Measurements from ENCODE around the gene HRCT1. TPM values are rescaled to one million over a fixed set of nuclear protein-coding genes. Genes with fewer than 3 reads are reported as not detected.

HRCT1 gene
- total and polyA plus RNA-seq, 2 of the 4 experiments (the other 2 are of a cell fraction), result 1.1 to 3.9 TPM

DNA sequence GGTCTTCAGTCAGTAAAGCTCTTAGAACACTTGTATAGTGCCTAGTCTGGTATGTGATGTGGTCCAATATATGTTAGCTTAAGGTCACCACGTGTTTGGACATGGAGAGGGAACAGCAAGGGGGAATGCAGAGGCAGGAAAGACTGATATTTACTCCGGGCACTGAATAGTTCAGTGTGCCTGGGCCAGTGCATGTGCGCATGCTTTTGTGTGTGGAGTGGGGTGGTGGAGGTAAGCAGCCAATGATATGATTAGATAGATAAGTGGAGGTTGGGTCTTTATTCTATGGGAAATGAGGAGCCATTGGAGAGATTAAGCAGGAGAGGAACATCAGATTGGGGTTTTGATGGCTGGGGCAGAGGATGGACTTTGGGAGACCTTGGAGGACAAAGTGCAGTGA, 49.8 kb upstream of the HRCT1 start:
- Histone ChIP-seq H2BK20ac (ENCODE audit: low read depth, low read length) (no peak overlapping the region), H4K20me1 (ENCODE audit: insufficient read depth, low read length) (no peaks in the 10 kb centered on the region), H4K8ac (ENCODE audit: low read depth in 2 of 2, low read length in 2 of 2) (no peak overlapping the region), H4K5ac (ENCODE audit: low read depth, low read length) (no peak overlapping the region), H3K56ac (ENCODE audit: extremely low read depth, insufficient read depth, low read length) (no peak overlapping the region), H3K9ac (ENCODE audit: low read depth, low read length) (no peak overlapping the region), H2BK120ac (ENCODE audit: low read depth, low read length) (no peak overlapping the region), H3K27me3 (ENCODE audit: control insufficient read depth, insufficient read depth, low read length) (peaks cover 9% of the 10 kb centered on the region), H3K4me2 (ENCODE audit: low read depth, low read length) (no peak overlapping the region), H2AFZ (replicated peaks; ENCODE audit: low read length, poor library complexity) (no peak overlapping the region), H3K27ac (ENCODE audit: insufficient read depth, low read length) (no peak overlapping the region), H3K4me3 (ENCODE audit: insufficient read depth, low read depth, low read length) (no peak overlapping the region), H3K9me1 (ENCODE audit: insufficient read depth, low read length) (no peaks in the 10 kb centered on the region), H2AK5ac (ENCODE audit: low read depth, low read length) (no peak overlapping the region), H3K18ac (ENCODE audit: low read depth, low read length) (no peak overlapping the region), H3K9me3 (ENCODE audit: control insufficient read depth, insufficient read depth, low read length) (no peaks in the 10 kb centered on the region), H3K4ac (ENCODE audit: low read depth, low read length) (no peak overlapping the region), H3K4me1 (ENCODE audit: control insufficient read depth, insufficient read depth, low read length) (no peaks in the 10 kb centered on the region), H2BK15ac (ENCODE audit: low read depth, low read length) (no peak overlapping the region), H3K79me1 (ENCODE audit: low read depth in 1 of 2, low read length in 2 of 2) (no peaks in the 10 kb centered on the region), H2BK5ac (ENCODE audit: low read depth, low read length, poor library complexity, severe bottlenecking) (no peak overlapping the region), H3K36me3 (ENCODE audit: control insufficient read depth, insufficient read depth, low read length) (peaks cover 3% of the 10 kb centered on the region; the same call in 1 of the 2 replicates), H4K91ac (ENCODE audit: insufficient read depth, low read depth, low read length) (no peak overlapping the region), H3K14ac (replicated peaks; ENCODE audit: low read depth, low read length) (no peak overlapping the region), H2AK9ac (replicated peaks; ENCODE audit: low read depth, low read length, poor library complexity) (no peak overlapping the region), H3K23ac (ENCODE audit: low read depth, low read length) (no peak overlapping the region)
- DNase-seq, result no peak
- in situ Hi-C loops (cut with MboI; ENCODE audit: low sequenced_read_pairs), result no loop called here
- no peak for ATAC-seq (ENCODE audit: low read depth)
- TF ChIP-seq MAFK (IDR thresholded peaks at IDR 0.05; ENCODE audit: low read depth, low read length) (no peak), RFX5 (IDR thresholded peaks at IDR 0.05; ENCODE audit: low read depth, low read length) (no peak), BHLHE40 (IDR thresholded peaks at IDR 0.05; ENCODE audit: low read depth, low read length) (no peak), FOS (IDR thresholded peaks at IDR 0.05; ENCODE audit: low read depth, low read length) (no peak), MAZ (IDR thresholded peaks at IDR 0.05; ENCODE audit: borderline replicate concordance, low read depth, low read length) (no peak), SMC3 (IDR thresholded peaks at IDR 0.05; ENCODE audit: low read depth, low read length) (no peak), RAD21 (IDR thresholded peaks at IDR 0.05; ENCODE audit: low read length) (no peak), POLR2A (IDR thresholded peaks at IDR 0.05; ENCODE audit: low read depth, low read length) (no peak), RCOR1 (IDR thresholded peaks at IDR 0.05; ENCODE audit: insufficient replicate concordance, low read length) (no peak), MXI1 (IDR thresholded peaks at IDR 0.05; ENCODE audit: borderline replicate concordance, low read depth, low read length) (no peak), CHD1 (IDR thresholded peaks at IDR 0.05; ENCODE audit: low read depth, low read length) (no peak), CEBPB (IDR thresholded peaks at IDR 0.05; ENCODE audit: low read depth, low read length) (no peak), NFE2L2 (IDR thresholded peaks at IDR 0.05; ENCODE audit: low read depth, low read length) (no peak)
- TF ChIP-seq, protein P1, sequence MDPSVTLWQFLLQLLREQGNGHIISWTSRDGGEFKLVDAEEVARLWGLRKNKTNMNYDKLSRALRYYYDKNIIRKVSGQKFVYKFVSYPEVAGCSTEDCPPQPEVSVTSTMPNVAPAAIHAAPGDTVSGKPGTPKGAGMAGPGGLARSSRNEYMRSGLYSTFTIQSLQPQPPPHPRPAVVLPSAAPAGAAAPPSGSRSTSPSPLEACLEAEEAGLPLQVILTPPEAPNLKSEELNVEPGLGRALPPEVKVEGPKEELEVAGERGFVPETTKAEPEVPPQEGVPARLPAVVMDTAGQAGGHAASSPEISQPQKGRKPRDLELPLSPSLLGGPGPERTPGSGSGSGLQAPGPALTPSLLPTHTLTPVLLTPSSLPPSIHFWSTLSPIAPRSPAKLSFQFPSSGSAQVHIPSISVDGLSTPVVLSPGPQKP (IDR thresholded peaks at IDR 0.05; ENCODE audit: borderline replicate concordance, low read depth, low read length), result no peak
- TF ChIP-seq, protein P2, sequence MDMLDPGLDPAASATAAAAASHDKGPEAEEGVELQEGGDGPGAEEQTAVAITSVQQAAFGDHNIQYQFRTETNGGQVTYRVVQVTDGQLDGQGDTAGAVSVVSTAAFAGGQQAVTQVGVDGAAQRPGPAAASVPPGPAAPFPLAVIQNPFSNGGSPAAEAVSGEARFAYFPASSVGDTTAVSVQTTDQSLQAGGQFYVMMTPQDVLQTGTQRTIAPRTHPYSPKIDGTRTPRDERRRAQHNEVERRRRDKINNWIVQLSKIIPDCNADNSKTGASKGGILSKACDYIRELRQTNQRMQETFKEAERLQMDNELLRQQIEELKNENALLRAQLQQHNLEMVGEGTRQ (IDR thresholded peaks at IDR 0.05; ENCODE audit: low read depth, low read length), result no peak
- TF ChIP-seq, protein P3, sequence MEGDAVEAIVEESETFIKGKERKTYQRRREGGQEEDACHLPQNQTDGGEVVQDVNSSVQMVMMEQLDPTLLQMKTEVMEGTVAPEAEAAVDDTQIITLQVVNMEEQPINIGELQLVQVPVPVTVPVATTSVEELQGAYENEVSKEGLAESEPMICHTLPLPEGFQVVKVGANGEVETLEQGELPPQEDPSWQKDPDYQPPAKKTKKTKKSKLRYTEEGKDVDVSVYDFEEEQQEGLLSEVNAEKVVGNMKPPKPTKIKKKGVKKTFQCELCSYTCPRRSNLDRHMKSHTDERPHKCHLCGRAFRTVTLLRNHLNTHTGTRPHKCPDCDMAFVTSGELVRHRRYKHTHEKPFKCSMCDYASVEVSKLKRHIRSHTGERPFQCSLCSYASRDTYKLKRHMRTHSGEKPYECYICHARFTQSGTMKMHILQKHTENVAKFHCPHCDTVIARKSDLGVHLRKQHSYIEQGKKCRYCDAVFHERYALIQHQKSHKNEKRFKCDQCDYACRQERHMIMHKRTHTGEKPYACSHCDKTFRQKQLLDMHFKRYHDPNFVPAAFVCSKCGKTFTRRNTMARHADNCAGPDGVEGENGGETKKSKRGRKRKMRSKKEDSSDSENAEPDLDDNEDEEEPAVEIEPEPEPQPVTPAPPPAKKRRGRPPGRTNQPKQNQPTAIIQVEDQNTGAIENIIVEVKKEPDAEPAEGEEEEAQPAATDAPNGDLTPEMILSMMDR (conservative IDR thresholded peaks at IDR 0.05; ENCODE audit: low read depth, low read length), result no peak
- intact Hi-C loops (cut with micrococcal nuclease), result no loop called here
- dilution Hi-C loops (cut with HindIII; ENCODE audit: low sequenced_read_pairs, unreplicated experiment), result no loop called here
- BruUV-seq (replicated peaks), result no TSS peak
- POLR2A ChIA-PET (ENCODE audit: unreplicated experiment), result no interaction called here
- 100% methylated on average over 1 of the region's 3 CpGs; no CpG with 5 or more reads in 1 of the 2 experiments for WGBS, 2 experiments (ENCODE audit: extremely low coverage in 2 of 2, insufficient read length in 1 of 2)
- CTCF ChIA-PET, result no interaction called here

Data from IMR-90 (cell line).